IPS-NIHi11 (cell line): ENCODE results near the gene RXRA.

Source experiments
- DNase-seq: peaks from one replicate; pipeline ENCODE4 v3.0.0; 2012; ENCODE audit warnings: mixed read lengths, low spot score

Gene RXRA

GRCh38 chr9:134353539-134353938 lies 27.3 kb downstream of the RXRA start:
- no peak for DNase-seq

- DNase-seq: no peak
Measured at GRCh38 chr9:134355158-134355557, 28.9 kb downstream of the RXRA start.

GRCh38 chr9:134355561-134356279 lies 29.5 kb downstream of the RXRA start:
- DNase-seq: peak; percentile 73

- no peak for DNase-seq
Measured at GRCh38 chr9:134356496-134357470, 30.5 kb downstream of the RXRA start.

- DNase-seq: no peak
Measured at GRCh38 chr9:134357631-134358025, 31.4 kb downstream of the RXRA start.

- DNase-seq: no peak
Measured at GRCh38 chr9:134358026-134358661, 31.9 kb downstream of the RXRA start.

GRCh38 chr9:134358662-134359319 lies 32.5 kb downstream of the RXRA start:
- no peak for DNase-seq

GRCh38 chr9:134359493-134360179 lies 33.4 kb downstream of the RXRA start:
- DNase-seq: no peak

- no peak for DNase-seq
Measured at GRCh38 chr9:134360180-134360759, 34.0 kb downstream of the RXRA start.

- no peak for DNase-seq
Measured at GRCh38 chr9:134360897-134361296, 34.6 kb downstream of the RXRA start.

- no peak for DNase-seq
Measured at GRCh38 chr9:134361426-134361825, 35.2 kb downstream of the RXRA start.

- DNase-seq: no peak
Measured at GRCh38 chr9:134361843-134362414, 35.7 kb downstream of the RXRA start.

- DNase-seq: no peak
Measured at GRCh38 chr9:134363450-134363849, 37.2 kb downstream of the RXRA start.

GRCh38 chr9:134364391-134365114 lies 38.3 kb downstream of the RXRA start:
- no peak for DNase-seq

- DNase-seq: no peak
Measured at GRCh38 chr9:134365115-134365596, 38.9 kb downstream of the RXRA start.

GRCh38 chr9:134365791-134366222 lies 39.6 kb downstream of the RXRA start:
- peak; percentile 74 for DNase-seq

GRCh38 chr9:134366223-134367031 lies 40.2 kb downstream of the RXRA start:
- DNase-seq: peak; percentile 55

- DNase-seq: no peak
Measured at GRCh38 chr9:134367061-134367460, 40.8 kb downstream of the RXRA start.
